Measurements from ENCODE around the gene MYH15.

MYH15 gene

GRCh38 chr3:108509263-108509662 lies 1.1 kb downstream of the MYH15 start:
- DNase-seq, result no peak

GRCh38 chr3:108507902-108508301 lies 2.5 kb downstream of the MYH15 start:
- no peak for DNase-seq

- no peak for DNase-seq
Observed at GRCh38 chr3:108505811-108506210, 4.6 kb downstream of the MYH15 start.

- no peak for DNase-seq
Observed at GRCh38 chr3:108503722-108504121, 6.7 kb downstream of the MYH15 start.

- DNase-seq, result no peak
Observed at GRCh38 chr3:108501535-108501934, 8.9 kb downstream of the MYH15 start.

- DNase-seq, result no peak
Observed at GRCh38 chr3:108500728-108501127, 9.7 kb downstream of the MYH15 start.

- DNase-seq, result no peak
Observed at GRCh38 chr3:108497271-108497670, 13.1 kb downstream of the MYH15 start.

- no peak for DNase-seq
Observed at GRCh38 chr3:108495717-108496116, 14.7 kb downstream of the MYH15 start.

GRCh38 chr3:108494906-108495531 lies 15.4 kb downstream of the MYH15 start:
- no peak for DNase-seq

GRCh38 chr3:108493862-108494261 lies 16.5 kb downstream of the MYH15 start:
- DNase-seq, result no peak

- DNase-seq, result no peak
Observed at GRCh38 chr3:108491456-108491855, 18.9 kb downstream of the MYH15 start.

- DNase-seq, result peak; percentile 14
Observed at GRCh38 chr3:108489776-108490175, 20.6 kb downstream of the MYH15 start.

- no peak for DNase-seq
Observed at GRCh38 chr3:108488631-108489030, 21.8 kb downstream of the MYH15 start.

- DNase-seq, result no peak
Observed at GRCh38 chr3:108487439-108487838, 23.0 kb downstream of the MYH15 start.

GRCh38 chr3:108486941-108487340 lies 23.5 kb downstream of the MYH15 start:
- no peak for DNase-seq

GRCh38 chr3:108486338-108486737 lies 24.1 kb downstream of the MYH15 start:
- no peak for DNase-seq

GRCh38 chr3:108485146-108485545 lies 25.2 kb downstream of the MYH15 start:
- no peak for DNase-seq

GRCh38 chr3:108479224-108479623 lies 31.2 kb downstream of the MYH15 start:
- no peak for DNase-seq

- peak; percentile 47 for DNase-seq
Observed at GRCh38 chr3:108477511-108478147, 32.8 kb downstream of the MYH15 start.

GRCh38 chr3:108475220-108475782 lies 35.1 kb downstream of the MYH15 start:
- DNase-seq, result no peak

- DNase-seq, result no peak
Observed at GRCh38 chr3:108474581-108474980, 35.8 kb downstream of the MYH15 start.

GRCh38 chr3:108473711-108474110 lies 36.7 kb downstream of the MYH15 start:
- no peak for DNase-seq

- no peak for DNase-seq
Observed at GRCh38 chr3:108472001-108472591, 38.3 kb downstream of the MYH15 start.

- no peak for DNase-seq
Observed at GRCh38 chr3:108471426-108471825, 39.0 kb downstream of the MYH15 start.
